Stimulated activated CD4-positive, alpha-beta T cell treated with anti-CD3 and anti-CD28 coated beads, Interleukin-12 subunit alpha, Interleukin-12 subunit beta, amount 100 ng/mL, for 4 hours (primary cell): ENCODE data around the gene ERGIC1.

Source experiments
- DNase-seq: peaks from one replicate; pipeline ENCODE4 v3.0.0-alpha.2; 2020

The ERGIC1 gene

DNA sequence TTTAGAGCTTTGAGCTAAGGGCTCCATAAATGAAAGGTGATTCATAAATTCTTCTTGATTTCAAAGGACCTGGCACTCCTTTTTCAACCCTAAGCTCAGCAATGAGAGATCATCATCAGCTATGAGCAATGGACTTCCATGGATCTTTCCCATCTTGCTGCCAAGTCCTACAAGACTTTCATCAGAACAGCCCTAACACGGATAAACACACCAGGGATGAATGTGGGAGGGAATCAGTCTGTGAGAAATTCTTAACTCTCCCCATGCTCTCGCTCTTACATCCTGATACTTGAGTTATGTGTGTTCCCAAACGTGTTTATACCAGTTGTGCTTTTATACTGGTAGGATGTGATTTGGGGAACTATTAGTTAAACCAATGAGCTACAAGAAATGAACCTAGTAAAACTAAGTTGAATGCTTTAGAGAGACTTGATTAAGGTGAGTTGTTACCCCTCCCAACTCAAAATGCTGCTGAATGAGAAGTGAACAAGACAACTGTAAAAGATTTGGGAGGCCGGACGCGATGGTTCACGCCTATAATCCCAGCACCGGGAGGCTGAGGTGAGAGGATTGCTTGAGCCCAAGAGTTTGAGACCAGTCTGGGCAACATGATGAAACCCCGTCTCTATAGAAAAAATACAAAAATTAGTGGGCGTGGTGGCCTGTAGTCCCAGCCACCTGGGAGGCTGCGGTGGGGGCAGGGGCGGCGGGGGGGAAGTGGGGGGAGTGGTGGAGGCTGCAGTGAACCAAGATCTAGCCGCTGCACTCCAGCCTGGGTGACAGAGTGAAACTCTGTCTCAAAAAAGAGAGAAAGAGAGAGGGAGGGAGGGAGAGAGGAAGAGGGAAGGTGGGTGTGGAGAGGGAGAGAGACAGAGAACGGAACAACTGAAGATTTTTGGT lies 120.0 kb downstream of the ERGIC1 start:
- DNase-seq, result no peak

DNA sequence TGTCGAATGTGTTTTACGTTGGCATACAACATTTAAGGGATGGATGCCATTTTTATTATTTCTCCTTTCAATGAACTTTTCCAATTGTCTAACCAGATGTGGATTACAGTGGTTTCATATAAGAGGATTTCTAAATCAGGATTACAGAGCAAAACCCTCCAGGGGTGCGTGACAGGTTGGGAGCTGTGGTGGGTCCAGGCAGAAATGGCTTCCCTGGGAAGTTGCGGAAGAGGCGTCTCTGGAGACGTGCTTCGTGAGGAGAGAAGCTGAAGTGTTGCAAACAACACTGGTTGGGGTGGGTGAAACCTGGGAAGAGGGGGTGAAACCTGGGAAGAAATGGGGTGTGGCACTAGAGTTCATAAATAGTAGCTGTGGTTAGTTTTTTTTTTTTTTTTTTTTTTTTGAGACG lies 120.7 kb downstream of the ERGIC1 start:
- no peak for DNase-seq

- no peak for DNase-seq
Observed at GRCh38 chr5:172956228-172956627, 122.2 kb downstream of the ERGIC1 start.

DNA sequence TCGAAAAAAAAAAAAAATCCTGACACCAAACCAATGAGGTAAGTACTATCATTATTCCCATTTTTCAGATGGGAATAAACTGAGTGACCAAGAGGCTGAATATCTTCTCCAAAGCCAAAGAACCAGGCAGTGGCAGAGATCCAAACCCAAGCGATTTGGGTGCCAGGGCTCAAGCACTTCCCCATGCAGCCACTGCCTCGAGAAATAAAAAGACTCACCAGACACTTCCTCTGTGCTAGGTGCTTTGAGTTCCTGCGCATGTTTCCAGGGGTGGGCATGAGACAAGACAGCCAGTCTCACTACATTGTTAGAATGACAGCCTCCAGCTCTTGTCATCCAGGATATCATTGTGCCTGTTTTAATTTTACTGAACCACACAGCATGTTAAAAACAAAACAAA lies 122.9 kb downstream of the ERGIC1 start:
- no peak for DNase-seq

DNA sequence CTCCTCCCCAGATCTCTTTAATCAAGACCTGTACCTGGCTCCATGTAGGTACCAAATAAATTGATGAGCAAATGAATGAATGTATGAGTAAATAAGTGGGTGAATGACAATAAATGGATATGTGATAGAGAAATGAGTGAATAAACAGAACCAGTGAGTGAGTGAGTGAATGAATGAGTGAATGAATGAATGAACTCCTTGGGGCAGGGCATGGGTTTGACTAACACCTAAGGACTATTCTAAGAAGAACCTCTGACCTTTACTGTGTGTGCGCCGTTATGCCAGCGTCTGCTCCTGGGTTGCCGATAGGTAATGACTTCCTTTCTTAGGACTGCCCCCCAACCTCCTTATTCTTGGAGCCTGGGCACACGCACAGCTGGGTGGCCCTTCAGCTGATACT lies 123.4 kb downstream of the ERGIC1 start:
- no peak for DNase-seq

DNA sequence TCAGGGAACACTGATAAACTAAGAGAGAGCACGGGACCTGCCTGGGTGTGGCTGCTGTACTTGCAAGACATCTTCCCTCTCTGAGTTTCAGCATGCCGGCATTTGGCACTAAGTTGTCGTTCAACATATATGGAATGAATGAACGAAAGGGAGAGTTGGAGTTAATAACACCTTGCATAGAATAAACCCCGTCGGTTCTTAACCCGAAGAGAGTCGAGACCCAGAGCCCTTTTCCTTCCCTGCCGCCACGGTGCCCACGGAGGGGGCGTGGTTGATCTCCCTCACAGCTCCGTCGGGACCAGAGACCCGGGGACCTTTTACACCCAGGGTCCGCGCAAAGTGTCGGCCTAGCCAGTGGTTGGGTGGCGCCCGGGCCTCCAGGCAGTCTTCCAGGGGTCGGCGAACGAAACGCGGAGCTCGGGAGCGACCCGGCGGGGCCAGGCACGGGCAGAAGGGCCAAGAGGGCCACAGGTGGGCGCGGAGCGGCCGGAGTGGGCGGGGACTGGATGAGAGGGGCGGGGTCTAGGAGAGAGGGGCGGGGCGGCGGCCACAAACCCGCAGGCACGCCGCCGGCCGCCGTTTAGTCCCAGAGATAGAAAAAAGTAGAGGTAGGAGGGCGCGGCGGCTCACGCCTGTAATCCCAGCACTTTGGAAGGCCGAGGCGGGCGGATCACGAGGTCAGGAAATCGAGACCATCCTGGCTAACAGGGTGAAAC lies 124.4 kb downstream of the ERGIC1 start:
- DNase-seq, result peak; percentile 66

- DNase-seq, result no peak
Observed at GRCh38 chr5:172959824-172960799, 126.1 kb downstream of the ERGIC1 start.

DNA sequence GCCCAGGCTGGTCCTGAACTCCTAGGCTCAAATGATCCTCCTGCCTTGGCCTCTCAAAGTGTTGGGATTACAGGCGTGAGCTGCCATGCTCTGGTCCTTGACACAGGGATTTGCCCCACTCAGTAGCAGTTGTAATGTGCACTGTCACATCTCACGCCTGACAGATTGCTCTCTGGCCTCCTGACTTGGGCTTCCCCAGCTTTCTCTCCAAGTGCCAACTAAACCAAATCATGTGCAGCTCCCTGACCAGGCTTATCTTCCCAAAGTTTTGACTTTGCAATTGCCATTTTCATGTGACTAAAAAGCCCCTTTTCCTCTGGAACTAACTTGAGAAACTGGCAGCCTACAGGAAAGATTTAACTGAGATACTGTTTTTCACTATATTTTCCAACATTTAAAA lies 135.9 kb downstream of the ERGIC1 start:
- no peak for DNase-seq

GRCh38 chr5:172971482-172971881 lies 137.4 kb downstream of the ERGIC1 start:
- DNase-seq, result no peak

GRCh38 chr5:172972552-172972951 lies 138.5 kb downstream of the ERGIC1 start:
- DNase-seq, result no peak

DNA sequence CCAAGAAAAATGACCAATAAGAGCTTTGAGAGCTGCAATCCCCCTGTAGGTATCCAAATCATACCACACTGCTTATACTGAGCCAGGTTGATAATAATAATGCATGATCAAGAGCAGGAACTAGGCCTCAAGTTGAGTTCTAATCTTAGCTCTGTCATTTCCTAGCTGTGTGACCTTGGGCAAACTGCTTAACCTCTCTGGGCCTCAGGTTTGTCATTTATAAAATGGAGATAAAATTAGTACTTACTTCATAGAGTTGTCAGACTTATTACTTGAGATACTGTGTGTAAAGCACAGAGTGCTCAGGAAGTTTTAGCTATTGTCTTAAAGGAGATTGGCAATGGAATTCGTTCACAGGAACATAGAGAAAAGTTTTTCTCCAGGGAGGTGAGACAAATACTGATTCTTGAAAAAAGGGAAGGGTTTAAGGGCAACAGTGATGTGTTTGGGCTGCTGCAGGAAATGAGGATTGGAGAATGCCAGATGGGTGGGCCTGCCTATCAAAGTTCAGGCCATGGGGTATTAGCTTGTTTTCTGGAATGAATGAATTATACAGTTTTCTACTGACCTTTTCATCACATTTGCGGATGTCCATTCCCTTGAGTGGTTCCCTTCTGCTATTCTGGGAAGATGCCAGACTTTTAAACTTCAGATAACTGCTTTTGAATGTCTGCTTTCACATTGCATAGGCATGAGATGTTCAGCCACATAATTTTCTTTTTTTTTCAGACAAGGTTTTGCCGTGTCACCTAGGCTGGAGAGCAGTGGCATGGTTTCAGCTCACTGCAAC lies 139.3 kb downstream of the ERGIC1 start:
- DNase-seq, result no peak

DNA sequence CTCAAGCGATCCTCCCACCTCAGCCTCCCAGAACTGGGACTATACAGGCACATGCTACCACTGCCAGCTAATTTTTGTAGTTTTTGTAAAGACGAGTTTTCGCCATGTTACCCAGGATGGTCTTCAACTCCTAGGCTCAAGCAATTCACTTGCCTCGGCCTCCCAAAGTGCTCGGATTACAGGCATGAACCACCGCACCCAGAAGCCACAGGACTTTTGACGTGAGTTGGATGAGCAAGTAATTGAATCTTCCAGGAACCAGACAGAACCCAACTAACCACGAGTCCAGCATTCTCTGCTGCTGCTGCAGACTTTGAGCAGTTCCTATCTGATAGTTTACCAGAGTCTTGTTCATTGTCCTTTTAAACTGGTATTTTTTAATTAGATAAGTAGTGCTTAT lies 139.9 kb downstream of the ERGIC1 start:
- no peak for DNase-seq

- DNase-seq, result no peak
Observed at GRCh38 chr5:172975289-172975688, 141.2 kb downstream of the ERGIC1 start.

GRCh38 chr5:172979778-172980177 lies 145.7 kb downstream of the ERGIC1 start:
- no peak for DNase-seq

DNA sequence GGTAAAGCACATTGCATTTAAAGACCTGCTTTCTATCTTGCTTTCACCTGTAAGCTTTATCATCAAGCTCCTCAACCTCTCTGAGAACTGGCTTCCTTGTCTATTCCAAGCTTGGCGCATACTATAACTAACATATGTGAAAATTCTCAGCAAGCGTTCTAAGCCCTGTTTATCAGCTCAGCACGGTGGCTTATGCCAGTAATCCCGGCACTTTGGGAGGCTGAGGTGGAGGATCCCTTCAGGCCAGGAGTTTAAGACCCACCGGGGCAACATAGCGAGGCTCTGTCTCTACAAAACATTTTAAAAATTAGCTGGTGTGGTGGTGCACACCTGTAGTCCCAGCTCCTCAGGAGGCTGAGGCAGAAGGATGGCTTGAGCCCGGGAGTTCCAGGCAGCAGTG lies 147.9 kb downstream of the ERGIC1 start:
- DNase-seq, result no peak

DNA sequence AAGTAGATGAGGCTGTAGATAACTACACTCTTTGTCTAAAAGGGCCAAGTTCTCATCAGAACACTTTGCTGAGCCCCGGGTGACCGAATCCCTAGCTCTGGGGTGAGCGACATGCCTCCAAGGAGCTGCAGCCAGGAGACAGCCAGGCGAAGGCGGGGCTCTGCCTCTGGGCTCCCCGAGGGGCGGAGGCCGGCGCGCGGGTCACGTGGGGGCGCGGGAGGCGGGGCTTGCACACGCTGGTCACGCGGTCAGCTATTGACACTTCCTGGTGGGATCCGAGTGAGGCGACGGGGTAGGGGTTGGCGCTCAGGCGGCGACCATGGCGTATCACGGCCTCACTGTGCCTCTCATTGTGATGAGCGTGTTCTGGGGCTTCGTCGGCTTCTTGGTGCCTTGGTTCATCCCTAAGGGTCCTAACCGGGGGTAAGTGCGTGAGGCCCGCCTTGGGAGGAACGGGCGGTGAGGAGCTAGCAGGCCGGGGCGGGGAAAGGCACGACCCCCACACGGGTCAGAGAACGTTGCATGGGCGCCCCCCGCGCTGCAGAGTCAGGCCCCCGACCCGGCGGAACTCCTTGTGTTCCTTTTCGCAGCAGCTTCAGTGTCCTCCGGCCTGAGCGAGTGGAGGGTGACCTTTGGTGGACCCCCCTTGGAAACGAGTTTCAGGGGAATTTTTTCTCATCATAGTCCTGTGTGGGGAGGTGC lies 149.6 kb downstream of the ERGIC1 start, which contains the start of gene ATP6V0E1:
TSS of gene ATP6V0E1 (plus strand) at position 230 of the 702 bp plus-strand sequence. CDS start at position 320, 90 bp downstream.
- DNase-seq, result peak; percentile 94

DNA sequence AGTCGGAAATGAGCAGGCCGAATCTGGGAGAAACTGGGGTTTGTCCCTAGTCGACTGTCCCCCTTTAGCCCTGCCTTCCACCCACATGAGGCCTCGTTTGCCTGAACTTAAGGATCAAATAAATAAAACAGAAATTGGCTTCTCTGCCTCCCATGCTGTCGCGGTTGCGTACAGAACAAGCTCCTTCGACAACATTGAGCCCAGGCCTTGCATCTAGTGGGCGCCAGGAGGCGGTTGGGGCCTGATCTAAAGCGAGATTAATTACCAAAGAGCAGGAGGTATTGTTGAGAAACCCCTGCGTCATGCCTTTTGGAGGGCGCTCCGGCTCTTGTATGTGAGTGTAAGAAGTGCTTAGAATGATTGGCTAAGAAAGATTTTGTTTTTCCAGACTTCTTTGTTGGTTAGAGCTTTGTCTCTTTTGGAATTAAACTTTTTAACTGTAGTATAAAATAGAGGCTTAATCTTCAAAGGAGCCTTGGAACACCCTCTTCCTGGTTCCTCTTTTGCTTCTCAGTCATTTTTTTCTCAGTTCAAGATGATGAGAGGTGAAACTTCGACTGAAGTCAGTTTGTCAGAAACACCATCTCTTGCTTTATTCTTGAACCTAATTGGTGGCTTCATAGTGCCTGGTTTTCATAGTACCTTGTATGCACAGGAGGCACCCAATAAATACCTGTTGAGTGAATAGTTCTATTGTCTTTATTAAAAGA lies 150.3 kb downstream of the ERGIC1 start:
- DNase-seq, result peak; percentile 60

- no peak for DNase-seq
Observed at GRCh38 chr5:172985596-172985995, 151.5 kb downstream of the ERGIC1 start.

DNA sequence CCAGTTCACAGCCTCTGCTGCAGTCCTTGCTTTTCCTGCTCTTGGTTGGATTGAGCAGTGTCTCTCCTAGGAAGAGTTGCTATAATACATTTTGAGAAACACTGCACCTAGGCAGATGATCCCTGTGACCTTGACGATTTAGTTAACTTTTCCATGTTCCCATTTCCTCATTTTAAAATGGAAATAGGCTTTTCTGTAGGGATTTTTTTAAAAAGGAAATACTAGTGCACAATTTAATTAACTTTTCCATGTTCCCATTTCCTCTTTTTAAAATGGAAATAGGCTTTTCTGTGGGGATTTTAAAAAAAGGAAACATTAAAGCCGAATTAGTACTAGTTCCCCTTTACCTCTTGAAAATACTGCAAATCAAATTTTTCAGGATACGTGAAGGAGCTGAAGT lies 154.2 kb downstream of the ERGIC1 start:
- no peak for DNase-seq

- no peak for DNase-seq
Observed at GRCh38 chr5:172990776-172991175, 156.7 kb downstream of the ERGIC1 start.

DNA sequence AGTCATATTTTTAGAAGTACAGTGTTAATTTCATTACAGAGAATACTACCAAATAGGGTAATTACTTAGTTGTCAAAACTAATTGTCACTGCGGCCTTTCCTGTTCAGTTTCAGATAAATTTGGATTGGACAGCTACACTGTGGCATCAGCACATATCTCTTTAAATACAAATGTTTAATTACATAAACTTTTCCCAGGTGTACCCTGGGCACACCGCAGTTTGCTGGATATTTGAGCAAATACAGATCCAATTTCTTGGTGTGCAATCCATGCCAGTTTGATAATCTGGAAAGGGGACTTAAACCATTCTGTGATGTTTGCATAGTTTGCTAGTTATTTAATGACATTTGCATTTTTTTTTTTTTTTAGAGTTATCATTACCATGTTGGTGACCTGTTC lies 160.4 kb downstream of the ERGIC1 start:
- DNase-seq, result no peak
